ENCODE data around the gene C2CD2. TPM values are rescaled to one million over a fixed set of nuclear protein-coding genes. Genes with fewer than 3 reads are reported as not detected.
"Not testable (repeated sequence)": the region's sequence is repeated elsewhere in the genome, so short reads cannot be mapped to it uniquely, and the experiment has no call there.

The C2CD2 gene
- total RNA-seq, 1 donor from 2014 or later, result 15.8 TPM

DNA sequence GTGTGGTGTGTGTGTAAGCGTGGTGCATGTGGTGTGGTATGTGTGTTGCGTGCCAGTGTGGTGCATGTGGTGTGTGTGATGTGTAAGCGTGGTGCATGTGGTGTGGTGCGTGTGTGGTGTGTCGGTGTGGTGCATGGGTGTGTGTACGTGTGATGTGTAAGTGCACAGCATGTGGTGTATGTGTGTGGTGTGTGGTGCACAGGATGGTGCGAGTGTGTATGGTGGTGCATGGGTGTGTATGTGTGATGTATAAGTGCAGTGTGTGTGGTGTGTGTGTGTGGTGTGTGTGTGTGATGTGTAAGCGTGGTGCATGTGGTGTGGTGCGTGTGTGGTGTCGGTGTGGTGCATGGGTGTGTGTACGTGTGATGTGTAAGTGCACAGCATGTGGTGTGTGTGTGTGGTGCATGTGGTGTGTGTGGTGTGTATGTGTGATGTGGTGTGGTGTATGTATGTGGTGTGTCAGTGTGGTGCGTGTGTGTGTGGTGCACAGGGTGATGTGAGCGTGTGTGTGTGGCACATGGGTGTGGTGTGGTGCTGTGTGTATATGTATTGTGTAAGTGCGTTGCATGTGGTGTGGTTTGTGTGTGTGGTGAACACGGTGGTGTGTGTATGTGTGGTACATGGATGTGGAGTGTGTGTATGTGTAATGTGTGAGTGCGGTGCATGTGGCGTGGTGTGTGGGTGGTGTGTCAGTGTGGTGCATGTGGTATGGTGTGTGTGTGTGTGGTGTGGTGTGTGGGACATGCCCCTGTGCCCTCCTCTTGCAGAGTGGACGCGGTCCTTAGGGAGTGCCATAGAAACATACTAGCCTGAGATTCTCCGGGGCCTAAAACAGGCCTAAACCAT, 1.1 kb upstream of the C2CD2 start:
- TF ChIP-seq, protein P1, sequence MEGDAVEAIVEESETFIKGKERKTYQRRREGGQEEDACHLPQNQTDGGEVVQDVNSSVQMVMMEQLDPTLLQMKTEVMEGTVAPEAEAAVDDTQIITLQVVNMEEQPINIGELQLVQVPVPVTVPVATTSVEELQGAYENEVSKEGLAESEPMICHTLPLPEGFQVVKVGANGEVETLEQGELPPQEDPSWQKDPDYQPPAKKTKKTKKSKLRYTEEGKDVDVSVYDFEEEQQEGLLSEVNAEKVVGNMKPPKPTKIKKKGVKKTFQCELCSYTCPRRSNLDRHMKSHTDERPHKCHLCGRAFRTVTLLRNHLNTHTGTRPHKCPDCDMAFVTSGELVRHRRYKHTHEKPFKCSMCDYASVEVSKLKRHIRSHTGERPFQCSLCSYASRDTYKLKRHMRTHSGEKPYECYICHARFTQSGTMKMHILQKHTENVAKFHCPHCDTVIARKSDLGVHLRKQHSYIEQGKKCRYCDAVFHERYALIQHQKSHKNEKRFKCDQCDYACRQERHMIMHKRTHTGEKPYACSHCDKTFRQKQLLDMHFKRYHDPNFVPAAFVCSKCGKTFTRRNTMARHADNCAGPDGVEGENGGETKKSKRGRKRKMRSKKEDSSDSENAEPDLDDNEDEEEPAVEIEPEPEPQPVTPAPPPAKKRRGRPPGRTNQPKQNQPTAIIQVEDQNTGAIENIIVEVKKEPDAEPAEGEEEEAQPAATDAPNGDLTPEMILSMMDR (IDR thresholded peaks at IDR 0.05; ENCODE audit: insufficient read depth, low read length, poor library complexity, severe bottlenecking), result no peak
- Histone ChIP-seq H3K36me3 (ENCODE audit: control insufficient read depth, insufficient read depth, low read length) (no peaks in the 10 kb centered on the region), H3K4me3 (ENCODE audit: low read depth, low read length) (no peak overlapping the region), H3K27me3 (ENCODE audit: control insufficient read depth, insufficient read depth, low read length) (no peaks in the 10 kb centered on the region)
- DNase-seq (ENCODE audit: low read depth), result no peak

DNA sequence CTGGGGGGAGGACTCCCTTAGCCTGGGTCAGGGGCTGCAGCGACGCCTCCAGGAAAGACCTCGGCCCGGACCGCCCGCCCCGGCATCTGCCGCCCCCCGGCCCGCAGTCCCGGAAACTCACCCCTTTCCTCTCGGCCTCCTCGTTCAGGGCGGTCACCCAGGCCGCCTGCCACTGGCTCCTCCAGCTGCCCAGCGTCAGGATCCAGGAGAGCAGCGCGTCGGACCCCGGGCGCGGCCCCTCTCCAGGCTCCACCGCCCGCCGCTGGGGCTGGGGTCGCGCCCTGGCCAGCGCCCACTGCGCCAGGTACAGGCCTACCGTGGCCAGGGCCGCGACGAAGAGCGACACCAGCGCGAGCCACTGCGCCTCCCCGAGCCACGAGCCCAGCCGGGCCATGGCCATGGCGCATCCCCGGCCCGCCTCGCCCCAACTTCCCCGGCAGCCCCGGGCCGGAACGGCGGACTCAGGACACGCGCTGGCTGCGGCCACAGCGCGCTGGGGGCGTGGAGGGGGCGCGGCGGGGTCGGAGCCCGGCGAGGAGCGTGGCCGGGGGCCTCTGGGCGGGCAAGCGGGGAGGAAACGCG, 478 bp downstream of the C2CD2 start:
- H3K27me3 ChIP-seq (ENCODE audit: control insufficient read depth, insufficient read depth, low read length), result no peaks in the 10 kb centered on the region
- no peak for DNase-seq (ENCODE audit: low read depth)
- no peaks in the 10 kb centered on the region for H3K36me3 ChIP-seq (ENCODE audit: control insufficient read depth, insufficient read depth, low read length)
- peak overlapping the region; percentile 52 for H3K4me3 ChIP-seq (ENCODE audit: low read depth, low read length)
- TF ChIP-seq, protein P1 (IDR thresholded peaks at IDR 0.05; ENCODE audit: insufficient read depth, low read length, poor library complexity, severe bottlenecking), result no peak

DNA sequence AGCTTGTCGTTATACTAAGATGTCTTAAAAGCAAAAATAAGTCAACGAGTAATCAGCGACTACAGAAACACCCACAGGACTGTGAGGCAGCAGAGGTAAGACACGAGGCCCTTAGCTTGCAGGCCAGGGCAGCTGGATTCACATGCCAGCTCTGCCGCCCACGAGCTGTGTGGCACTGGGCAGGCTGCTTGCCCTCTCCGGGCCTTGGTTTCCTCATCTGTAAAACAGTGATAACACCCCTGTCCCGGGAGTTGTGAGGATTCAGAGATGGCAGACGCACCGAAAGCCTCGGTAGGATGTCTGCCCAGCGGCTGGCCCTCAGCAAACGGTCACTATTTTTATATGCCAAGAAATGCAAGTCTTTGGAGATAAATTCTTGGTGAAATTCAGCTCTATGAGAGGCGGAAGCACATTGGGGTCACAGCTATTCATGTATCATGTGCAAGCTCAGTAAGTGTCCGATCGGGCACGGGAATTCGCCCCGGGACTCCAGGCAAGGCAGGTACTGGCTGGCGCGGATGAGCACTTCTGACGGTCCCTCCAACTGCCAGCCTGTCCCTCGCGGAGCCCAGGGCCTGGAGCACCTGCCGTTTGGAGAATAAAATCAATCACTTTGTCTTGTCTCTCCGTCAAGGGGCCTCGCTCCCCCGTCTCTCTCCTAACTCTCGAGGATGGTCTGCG, 1.1 kb downstream of the C2CD2 start:
- no peaks in the 10 kb centered on the region for H3K36me3 ChIP-seq (ENCODE audit: control insufficient read depth, insufficient read depth, low read length)
- no peak for DNase-seq (ENCODE audit: low read depth)
- TF ChIP-seq, protein P1 (IDR thresholded peaks at IDR 0.05; ENCODE audit: insufficient read depth, low read length, poor library complexity, severe bottlenecking), result no peak
- H3K4me3 ChIP-seq (ENCODE audit: low read depth, low read length), result peak overlapping the region; percentile 52
- no peaks in the 10 kb centered on the region for H3K27me3 ChIP-seq (ENCODE audit: control insufficient read depth, insufficient read depth, low read length)

DNA sequence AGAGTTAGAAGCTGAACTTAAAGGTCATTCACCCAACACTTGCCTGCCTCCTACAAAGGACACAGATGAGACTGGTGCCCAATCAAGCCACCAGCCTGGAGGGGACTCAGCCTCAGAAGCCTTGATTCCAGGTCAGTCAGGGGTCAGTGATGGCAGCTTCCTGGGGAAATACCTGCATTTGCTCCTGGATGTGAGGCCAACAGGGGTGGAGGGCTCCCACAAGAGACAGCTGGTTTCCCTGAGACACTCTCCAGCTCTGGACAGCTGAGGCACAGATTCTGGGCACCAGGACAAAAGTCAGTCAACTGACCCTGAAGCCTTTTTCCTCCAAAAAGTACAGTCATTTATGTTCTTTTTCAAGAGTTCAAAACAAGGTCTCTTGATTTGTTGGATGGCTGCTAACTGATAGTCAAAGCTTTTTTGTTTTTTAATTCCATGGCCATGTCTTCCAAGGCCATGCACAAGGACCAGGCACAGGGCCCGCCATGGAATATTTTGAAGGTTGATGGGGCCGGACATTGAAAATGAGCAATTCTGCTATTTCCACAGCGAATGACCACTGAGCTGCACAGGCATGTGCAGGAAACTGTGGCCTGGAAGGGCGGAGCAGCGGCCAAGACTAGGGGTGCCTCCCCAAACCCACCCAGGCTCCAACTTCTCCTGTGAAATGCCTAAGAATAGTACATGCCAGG, 1.8 kb downstream of the C2CD2 start:
- H3K4me3 ChIP-seq (ENCODE audit: low read depth, low read length), result no peak overlapping the region
- no peak for DNase-seq (ENCODE audit: low read depth)
- no peaks in the 10 kb centered on the region for H3K36me3 ChIP-seq (ENCODE audit: control insufficient read depth, insufficient read depth, low read length)
- no peaks in the 10 kb centered on the region for H3K27me3 ChIP-seq (ENCODE audit: control insufficient read depth, insufficient read depth, low read length)
- TF ChIP-seq, protein P1 (IDR thresholded peaks at IDR 0.05; ENCODE audit: insufficient read depth, low read length, poor library complexity, severe bottlenecking), result no peak

DNA sequence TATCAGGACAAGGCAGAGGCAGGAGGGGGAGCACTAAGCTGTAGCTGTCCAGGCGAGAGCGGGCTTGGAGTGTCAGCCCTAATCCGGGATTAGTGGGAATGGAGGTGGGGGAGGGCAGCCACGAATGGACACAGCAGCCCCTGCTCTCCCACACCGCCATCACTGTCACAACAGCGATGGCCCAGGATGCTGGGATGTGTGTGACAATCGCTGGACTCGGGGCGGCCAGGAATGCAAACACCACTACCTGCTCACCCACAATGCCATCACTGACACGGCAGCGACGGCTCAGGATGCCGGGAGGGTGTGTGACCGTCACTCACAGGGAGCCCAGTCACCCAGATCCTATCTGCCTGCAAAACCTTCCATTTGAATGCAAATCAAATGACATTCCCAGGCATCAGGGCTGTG, 2.9 kb downstream of the C2CD2 start:
- TF ChIP-seq, protein P1 (IDR thresholded peaks at IDR 0.05; ENCODE audit: insufficient read depth, low read length, poor library complexity, severe bottlenecking), result no peak
- DNase-seq (ENCODE audit: low read depth), result no peak
- Histone ChIP-seq H3K36me3 (ENCODE audit: control insufficient read depth, insufficient read depth, low read length) (no peaks in the 10 kb centered on the region), H3K4me3 (ENCODE audit: low read depth, low read length) (no peak overlapping the region), H3K27me3 (ENCODE audit: control insufficient read depth, insufficient read depth, low read length) (no peaks in the 10 kb centered on the region)

DNA sequence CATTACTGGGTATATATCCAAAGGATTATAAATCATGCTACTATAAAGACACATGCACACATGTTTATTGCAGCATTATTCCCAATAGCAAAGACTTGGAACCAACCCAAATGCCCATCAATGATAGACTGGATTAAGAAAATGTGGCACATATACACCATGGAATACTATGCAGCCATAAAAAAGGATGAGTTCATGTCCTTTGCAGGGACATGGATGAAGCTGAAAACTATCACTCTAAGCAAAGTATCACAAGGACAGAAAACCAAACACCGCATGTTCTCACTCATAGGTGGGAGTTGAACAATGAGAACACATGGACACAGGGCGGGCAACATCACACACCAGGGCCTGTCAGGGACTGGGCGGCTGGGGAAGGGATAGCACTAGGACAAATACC, 4.2 kb downstream of the C2CD2 start:
- H3K36me3 ChIP-seq (ENCODE audit: control insufficient read depth, insufficient read depth, low read length); H3K4me3 ChIP-seq (ENCODE audit: low read depth, low read length); DNase-seq (ENCODE audit: low read depth); H3K27me3 ChIP-seq (ENCODE audit: control insufficient read depth, insufficient read depth, low read length): not testable (repeated sequence)

Measured in kidney epithelial cell (primary cell).